Pulmonary artery endothelial cell (primary cell): ENCODE results near the gene FTO. TPM values are rescaled to one million over a fixed set of nuclear protein-coding genes. Genes with fewer than 3 reads are reported as not detected.
A peak's percentile ranks its signal among the peaks of the same experiment; 100 is the strongest.

Source experiments
- DNase-seq: peaks from one replicate; pipeline ENCODE4 v3.0.0-alpha.2; 2011; ENCODE audit warnings: low read depth, low spot score
- total RNA-seq: library from RNA; depleted of rRNA; stranded (reverse); fragments of >200 nt; gene quantifications from 2 replicates; pipeline ENCODE4 v1.2.3, GENCODE V29; 2014

Gene FTO
- total RNA-seq, 1 donor from 2014 or later = 57.4 TPM

- no peak for DNase-seq
These were observed 49.5 kb downstream of the FTO start for GRCh38 chr16:53753431-53753830.

GRCh38 chr16:53755026-53755910 lies 51.3 kb downstream of the FTO start:
- DNase-seq = no peak

GRCh38 chr16:53756275-53756996 lies 52.5 kb downstream of the FTO start:
- DNase-seq = no peak

- DNase-seq = no peak
These were observed 54.1 kb downstream of the FTO start for GRCh38 chr16:53757971-53758609.

- DNase-seq = no peak
These were observed 58.2 kb downstream of the FTO start for GRCh38 chr16:53761962-53762703.

GRCh38 chr16:53766304-53767016 lies 62.5 kb downstream of the FTO start:
- DNase-seq = no peak

GRCh38 chr16:53768167-53768566 lies 64.2 kb downstream of the FTO start:
- no peak for DNase-seq

GRCh38 chr16:53768593-53768992 lies 64.6 kb downstream of the FTO start:
- no peak for DNase-seq

GRCh38 chr16:53769185-53769584 lies 65.2 kb downstream of the FTO start:
- no peak for DNase-seq

- no peak for DNase-seq
These were observed 65.8 kb downstream of the FTO start for GRCh38 chr16:53769787-53770186.

GRCh38 chr16:53770641-53771040 lies 66.7 kb downstream of the FTO start:
- no peak for DNase-seq

- DNase-seq = no peak
These were observed 67.9 kb downstream of the FTO start for GRCh38 chr16:53771655-53772497.

- peak; percentile 32 for DNase-seq
These were observed 69.3 kb downstream of the FTO start for GRCh38 chr16:53773150-53773846.

GRCh38 chr16:53773881-53774280 lies 69.9 kb downstream of the FTO start:
- DNase-seq = no peak

GRCh38 chr16:53775106-53775820 lies 71.3 kb downstream of the FTO start:
- no peak for DNase-seq

GRCh38 chr16:53775821-53776431 lies 72.0 kb downstream of the FTO start:
- no peak for DNase-seq

GRCh38 chr16:53779186-53779585 lies 75.2 kb downstream of the FTO start:
- DNase-seq = no peak

GRCh38 chr16:53780051-53780450 lies 76.1 kb downstream of the FTO start:
- no peak for DNase-seq
